CD4-positive, alpha-beta T cell treated with Interferon alpha-2 for 1 hour (primary cell): ENCODE measurements around the gene NELFCD.
A peak's percentile ranks its signal among the peaks of the same experiment; 100 is the strongest.
"Not testable (repeated sequence)": the region's sequence is repeated elsewhere in the genome, so short reads cannot be mapped to it uniquely, and the experiment has no call there.

Experiments used
- DNase-seq, 2 donors: peaks; one replicate each; pipeline ENCODE4 v3.0.0-alpha.2; 2020 to 2022

The NELFCD gene

DNA sequence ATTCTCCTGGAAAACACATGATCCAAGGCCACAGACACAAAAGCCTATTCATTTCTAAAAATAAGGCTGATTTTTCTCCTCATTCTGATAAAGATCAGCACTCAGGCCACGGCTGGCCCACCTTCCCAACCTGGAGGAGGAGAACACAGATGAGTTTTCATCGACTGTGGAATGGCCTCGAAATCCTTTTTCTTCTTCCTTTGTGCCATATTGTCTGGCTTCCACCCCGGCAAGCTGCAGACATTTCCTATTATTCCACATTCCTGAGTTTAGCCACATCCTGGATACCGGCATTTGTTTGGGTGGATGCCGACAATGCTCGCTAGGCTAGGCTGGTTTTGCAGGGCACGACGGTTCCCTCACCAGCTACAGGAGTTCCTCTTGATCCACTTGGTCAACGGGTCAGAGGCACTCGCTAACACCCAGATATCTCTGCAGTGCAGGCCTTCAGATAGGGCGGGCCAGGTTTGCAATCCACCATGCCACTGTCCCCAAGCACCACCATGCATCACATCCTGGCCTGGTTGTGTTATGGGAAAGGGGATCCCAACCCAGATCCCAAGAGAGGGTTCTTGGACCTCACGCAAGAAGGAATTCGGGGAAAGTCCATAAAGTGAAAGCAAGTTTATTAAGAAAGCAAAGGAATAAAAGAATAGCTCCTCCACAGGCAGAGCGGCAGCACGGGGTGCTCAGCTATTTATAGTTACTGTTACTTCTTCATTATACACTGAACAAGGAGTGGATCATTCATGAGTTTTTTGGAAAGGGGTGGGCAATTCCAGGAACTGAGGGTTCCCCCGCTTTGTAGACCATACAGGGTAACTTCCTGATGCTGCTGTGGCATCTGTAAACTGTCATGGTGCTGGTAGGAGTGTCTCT is 30.2 kb downstream of the NELFCD start:
- DNase-seq = peak; percentile 47

DNA sequence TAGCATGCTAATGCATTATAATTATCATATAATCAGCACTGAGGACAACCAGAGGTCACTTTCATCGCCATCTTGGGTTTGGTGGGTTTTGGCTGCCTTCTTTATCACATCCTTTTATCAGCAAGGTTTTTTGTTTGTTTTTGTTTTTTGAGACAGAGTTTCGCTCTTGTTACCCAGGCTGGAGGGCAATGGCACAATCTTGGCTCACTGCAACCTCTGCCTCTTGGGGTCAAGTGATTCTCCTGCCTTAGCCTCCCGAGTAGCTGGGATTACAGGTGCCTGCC is 30.8 kb downstream of the NELFCD start:
- not testable (repeated sequence) for DNase-seq

DNA sequence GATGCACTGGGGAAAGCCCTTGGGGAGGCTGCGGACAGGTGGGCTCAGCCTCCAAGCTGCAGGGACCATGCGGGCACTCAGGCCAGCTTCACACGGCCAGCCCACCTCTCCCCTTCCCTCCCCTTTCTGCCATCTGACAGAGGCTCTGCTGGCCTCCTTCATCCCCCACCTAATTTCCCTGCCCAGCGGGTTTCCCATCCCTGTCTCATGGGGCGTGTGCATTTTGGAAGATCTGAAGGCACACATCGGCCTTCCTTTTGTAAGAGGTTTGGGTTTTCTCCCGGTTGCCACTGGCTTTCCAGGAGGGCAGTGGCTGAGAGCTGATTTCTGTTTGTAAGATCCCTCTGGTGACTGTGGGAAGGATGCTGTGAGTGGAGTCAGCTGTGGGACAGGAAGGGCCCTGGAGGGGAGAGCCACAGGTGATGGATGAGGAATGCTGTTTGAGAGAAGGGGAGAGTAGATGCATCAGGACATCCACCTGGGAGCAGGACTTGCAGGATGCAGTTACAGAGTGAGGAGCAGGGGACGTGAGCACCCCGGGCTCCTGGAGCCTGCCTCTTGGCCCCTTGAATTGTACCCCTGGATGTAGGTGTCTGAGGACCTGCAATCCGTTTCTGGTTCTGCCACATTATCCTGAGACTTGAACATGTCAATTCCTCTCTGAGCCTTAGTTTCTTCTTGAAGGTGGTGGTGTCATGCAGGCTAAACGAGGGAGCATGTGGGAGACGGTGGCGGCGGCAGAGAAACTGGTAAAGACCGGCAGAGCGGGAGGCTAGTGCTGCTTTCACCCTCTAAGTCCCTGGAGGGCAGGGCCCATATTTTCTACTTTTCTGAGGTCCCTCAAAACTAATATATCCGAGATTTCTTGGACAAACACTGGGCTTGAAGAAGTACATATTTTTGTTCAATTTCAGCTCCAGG is 32.2 kb downstream of the NELFCD start:
- no peak for DNase-seq

DNA sequence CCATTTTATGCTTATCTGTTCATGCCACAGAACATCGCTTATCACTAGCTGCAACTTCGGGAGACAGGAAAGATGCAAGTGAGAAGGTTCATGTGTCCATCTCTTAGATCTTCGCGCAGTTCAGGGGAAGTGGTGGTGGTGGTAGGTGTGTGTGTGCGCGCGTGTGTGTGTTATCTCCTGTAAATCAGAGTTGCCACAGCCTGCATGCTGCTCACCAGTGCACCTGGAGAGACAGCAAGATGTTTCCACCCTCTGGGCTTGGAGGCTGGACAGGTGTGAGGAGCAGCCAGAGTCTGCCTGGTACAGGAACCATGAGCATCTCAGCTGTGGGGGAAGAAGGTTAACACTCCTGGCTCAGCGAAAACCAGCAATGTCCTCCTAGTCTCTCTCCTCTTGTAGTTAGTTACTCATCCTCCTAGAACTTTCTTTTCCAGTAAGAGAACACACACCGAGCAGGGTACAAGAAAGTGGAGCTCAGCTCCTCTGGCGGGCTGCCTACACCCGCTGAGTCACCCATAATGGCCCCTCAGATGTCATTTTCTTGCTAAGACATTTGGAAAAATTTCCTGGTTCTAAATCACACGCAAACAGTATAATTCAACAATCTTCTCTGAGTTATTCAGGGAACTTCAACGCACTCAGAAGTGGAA is 33.0 kb downstream of the NELFCD start:
- peak in 1 of 2 donors; percentile 38 for DNase-seq

DNA sequence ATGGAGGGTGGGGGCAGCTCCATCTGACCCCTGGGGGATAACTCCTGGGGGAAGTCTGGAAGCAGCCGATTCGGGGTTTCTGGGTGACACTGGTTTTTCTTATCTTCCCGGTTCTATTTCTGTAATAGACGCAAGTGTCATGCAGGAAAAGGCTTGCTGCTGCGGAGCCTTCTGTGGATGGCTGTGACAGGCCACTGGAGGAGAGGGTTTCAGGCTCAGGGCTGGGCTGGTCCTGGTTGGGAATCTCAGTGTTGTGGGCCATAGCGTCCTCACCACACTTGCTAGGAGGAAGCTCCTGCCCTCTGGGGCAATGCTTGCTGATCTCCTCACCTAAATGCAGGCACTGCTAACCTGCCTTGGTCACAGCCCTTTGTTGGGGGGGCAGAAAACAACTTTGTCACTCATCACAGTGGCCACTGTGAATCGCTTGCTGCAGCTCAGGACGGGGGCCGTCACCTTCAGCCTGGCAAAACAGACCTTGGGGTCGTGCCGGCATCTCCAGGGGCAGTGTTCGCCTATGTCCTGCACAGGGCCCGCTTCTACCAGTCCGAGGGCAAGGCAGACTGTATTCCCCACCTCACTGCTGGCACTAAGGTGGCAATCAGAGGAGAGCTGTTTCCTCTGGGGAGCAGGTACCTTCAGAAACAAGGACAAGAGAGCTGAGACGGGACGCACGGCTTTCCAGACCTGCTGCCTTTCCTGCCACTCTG is 33.8 kb downstream of the NELFCD start:
- DNase-seq = no peak

DNA sequence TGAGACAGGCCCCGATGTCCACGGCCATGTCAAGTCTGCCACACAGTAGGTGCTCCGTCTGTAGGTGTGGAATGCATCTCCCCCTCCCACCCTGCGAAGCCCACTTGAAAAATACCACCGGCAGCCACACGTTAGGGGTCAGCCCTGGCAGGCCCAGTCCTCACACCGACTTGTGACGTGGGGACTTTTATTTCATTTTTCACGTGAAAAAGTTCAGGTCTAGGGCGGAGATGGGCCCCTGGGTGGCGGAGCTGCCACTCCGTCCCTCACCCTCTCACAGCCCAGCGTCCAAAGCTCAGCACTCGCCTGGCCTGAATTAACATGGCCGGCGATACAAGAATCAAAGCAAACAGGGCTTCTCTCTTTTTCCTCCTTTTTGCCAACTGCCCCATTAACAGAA is 34.4 kb downstream of the NELFCD start:
- DNase-seq = no peak

DNA sequence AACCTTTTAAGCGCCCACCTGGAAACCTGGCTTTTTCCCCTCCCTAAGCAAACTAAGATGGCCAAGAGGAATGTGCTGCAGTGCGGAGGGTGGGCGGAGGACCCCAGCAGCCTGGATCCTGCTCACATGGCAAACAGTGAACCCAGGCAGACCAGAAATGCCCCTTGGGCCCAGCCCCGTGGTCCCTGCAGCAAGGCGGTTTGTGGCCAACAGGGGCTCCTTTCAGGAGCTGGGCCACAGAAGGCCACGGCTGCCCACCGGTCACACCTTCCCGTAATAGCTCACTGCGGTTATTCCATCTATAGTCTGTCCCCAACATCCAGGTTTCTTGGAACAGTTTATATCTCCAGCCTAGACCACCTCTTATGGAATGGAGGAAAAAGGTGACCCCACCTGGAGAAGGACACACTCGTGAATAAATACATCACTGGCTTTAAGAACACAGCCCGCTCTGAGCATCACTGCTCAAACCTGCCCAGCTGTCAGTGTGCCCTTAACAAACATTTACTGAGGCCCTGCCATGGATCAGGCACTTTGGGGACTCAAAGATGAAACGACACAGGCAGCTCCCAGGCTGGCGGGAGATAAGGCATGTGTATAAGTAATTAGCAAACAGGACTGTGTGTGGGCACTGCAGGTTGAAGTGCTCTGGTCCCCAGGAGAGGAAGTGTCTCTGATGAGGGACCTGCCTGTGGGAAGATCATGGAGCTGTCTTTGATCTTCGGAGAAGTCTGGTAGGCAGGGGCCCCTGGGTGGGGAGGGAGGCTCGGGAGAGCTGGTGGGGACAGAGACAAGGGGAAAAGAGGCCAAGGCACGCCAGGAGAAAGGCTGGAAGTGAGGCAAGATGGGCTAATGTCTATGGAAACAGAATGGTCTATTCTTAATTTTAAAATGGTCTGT is 35.0 kb downstream of the NELFCD start:
- DNase-seq = no peak

DNA sequence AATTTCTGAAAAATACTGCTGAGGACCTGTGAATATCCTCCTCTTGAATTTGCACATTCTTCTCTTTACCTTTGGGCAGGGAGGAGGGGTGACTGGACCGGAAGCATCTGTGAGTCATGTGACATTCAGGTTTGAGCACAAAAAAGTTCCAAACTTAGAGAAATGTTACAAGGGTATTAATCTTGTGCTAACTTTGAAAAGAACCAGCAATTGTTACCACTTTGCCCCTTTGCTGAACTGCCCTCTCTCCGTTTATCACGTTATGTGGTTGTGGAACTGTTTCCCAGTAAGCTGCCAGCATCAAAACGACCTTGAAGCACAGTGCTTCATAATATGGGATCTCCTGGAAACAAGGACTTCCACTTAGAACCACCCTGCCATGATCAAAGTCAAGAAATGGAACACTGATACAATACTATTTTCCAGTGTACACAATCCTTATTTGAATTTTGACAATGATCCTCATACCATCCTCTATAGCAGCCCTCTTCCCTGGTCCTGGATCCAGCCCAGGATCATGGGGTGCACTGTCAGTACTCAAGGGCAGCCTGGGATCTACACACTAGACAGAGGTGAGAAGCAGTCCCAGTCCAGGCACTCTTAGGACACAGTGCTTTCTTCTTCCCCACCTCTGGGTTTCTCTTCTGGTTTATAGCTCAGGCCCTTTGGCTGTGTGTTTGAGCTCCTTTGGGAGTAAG is 35.9 kb downstream of the NELFCD start:
- no peak for DNase-seq

DNA sequence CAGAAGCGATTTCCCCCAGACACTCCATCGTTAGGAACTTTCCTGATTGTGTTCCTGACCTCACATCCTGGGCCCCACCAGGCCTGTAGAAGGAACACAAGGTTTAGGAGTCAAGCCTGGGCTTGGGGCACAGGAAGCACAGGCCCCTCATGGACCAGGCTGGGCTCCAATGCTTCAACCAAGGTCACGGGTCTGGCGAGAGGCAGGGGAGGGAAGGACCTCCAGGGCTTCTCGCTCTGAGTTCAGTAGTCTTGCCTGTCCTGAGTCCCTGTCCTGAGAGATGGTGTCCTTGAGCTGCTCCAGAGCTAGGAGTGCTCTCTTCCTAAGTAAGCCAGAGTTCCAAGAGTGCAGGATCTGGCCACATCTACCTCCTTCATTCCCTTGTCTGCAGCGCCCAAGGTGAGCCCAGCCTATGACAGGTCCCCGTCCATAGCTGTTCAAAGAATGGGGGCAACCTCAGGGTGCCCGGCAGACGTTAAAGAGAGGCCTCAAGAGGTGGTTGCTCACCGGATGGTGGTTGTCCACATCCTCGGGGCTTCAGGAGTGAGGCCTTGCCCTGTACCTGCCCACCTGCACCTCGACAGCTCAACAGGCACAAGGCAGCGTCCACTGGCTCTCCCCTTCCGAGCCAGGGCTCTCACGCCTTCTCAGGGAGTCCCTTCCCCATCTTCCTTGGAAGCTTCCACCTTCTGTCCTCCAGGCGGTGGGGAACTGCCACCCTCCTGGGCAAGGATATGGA is 36.6 kb downstream of the NELFCD start:
- no peak for DNase-seq

DNA sequence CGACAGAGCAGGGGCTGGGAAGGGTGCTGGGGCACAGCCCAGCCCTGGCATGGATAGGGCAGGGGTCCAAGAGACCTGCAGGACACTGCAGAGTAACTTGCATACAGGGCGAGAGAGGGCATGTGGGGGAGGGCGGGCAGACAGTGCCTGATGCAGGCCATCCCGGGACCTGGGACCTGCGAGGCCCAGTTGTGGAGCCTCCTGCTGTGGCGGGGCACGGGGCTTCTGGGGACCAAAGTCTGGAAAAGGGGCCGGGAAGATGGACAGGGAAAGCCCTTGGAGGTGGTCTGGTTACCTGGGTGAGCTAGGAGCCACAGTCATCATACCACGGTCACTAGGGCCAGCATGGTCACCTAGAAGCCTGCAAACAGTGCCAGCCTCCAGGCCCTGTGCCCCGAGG is 37.8 kb downstream of the NELFCD start:
- DNase-seq = no peak

DNA sequence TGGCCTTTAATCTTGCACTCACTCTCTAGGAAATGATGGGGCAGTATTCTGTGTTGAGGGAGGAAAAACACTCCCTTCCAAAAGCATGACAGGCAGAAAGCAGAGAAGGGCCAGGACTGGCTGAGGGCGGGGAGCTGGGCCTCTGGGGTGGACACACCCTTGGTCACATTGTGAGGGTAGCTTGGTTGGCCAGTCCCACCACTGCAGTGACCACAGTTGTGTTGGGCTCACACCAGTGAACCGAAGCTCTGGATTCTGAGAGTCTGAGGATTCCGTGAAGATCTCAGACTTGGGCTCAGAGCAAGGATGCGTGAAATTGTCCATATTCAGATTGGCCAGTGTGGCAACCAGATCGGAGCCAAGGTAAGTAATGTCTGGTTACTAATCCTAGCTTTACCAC is 38.2 kb downstream of the NELFCD start, which contains the start of gene TUBB1:
Gene TUBB1, plus strand, starts transcription at position 213 of the 400 bp plus-strand sequence. Its CDS starts 94 bp downstream, at position 307.
- no peak for DNase-seq

DNA sequence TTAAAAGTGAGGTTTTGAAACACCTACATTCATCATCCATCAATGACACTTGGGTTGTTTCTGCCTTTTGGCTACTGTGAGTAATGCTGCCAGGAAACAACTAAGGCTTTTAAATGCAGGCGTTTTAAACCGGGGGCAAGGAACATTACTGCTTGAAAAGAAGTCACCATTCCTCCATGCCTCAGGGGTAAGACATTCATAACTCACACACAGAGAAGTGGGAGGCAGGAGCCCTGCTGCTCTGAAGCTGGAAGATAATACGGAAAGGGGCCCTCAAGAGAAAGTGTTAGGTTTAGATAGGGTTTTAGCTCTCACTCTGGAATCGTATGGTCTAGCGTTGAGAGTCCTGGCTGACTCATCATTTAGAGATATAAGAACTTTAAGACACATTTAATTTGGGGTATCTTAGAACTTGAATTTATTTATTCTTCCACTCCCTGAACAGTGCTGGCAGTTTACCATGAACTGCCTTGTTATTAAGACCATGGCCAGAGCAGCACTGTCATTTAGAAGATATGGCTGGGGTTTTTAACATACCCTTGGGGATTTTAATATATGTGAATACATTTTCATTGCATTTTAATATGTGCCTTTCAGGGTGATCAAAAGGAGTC is 40.0 kb downstream of the NELFCD start:
- DNase-seq = no peak

DNA sequence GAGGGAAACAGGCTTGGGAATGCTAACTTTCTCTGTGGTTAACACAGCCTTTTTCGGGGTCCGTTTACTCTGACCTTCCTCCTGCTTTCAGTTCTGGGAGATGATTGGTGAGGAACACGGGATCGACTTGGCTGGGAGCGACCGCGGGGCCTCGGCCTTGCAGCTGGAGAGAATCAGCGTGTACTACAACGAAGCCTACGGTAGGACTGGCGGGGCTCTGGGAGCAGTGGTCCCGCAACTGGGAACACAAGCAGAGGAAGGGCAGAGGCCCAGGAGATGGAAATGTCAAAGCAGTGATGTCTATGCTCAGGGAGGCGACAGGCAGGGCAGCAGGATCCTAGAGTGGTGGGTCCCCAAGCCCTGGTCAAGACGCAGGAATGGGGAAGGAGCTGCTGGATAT is 41.7 kb downstream of the NELFCD start:
- no peak for DNase-seq

DNA sequence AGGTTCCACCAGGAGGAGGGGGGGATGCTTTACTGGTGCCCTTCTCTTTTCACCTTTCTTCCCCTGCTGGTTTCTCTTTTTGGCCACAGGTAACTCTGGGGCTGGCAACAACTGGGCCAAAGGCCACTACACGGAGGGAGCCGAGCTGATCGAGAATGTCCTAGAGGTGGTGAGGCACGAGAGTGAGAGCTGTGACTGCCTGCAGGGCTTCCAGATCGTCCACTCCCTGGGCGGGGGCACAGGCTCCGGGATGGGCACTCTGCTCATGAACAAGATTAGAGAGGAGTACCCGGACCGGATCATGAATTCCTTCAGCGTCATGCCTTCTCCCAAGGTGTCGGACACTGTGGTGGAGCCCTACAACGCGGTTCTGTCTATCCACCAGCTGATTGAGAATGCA is 42.6 kb downstream of the NELFCD start:
- DNase-seq = no peak

DNA sequence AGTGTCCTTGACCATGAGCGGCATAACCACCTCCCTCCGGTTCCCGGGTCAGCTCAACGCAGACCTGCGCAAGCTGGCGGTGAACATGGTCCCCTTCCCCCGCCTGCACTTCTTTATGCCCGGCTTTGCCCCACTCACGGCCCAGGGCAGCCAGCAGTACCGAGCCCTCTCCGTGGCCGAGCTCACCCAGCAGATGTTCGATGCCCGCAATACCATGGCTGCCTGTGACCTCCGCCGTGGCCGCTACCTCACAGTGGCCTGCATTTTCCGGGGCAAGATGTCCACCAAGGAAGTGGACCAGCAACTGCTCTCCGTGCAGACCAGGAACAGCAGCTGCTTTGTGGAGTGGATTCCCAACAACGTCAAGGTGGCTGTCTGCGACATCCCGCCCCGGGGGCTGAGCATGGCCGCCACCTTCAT is 43.1 kb downstream of the NELFCD start:
- DNase-seq = no peak

DNA sequence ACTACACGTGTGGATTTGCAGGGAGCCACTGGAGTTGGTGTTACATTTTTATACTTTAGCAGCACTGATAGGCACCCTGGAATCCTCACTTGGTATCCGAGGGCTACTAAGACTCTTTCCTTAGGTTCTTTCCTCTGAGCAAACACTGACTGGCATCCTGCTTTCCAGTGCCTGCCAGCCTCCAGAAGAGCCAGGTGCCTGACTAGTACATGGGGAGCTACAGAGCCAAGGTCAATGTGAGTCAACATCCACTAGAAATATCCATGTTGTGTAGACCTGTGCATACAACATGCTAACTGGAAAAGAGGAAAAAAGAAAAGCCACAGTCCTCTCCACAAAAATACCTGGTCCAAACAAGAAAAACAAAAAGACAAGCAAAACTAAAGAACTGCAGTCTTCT is 44.0 kb downstream of the NELFCD start:
- no peak for DNase-seq

DNA sequence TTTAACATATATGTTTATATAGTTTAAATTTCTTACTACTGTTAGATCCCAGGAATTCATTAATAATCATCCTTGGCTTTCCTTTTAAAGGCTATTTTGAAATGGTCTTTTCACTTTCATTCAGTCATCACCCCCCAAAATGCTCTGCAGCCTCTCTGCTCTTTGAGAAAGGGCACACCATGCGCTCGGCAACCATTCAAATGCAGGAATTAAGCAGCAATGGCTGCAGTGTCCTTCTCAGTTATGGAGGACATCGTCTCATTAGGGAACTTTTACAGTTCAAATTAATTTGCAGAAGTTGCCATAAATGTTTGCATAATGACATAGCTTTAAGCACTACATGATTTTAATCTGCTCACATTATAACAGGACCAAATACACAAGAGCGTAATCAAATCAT is 44.5 kb downstream of the NELFCD start:
- DNase-seq = no peak

DNA sequence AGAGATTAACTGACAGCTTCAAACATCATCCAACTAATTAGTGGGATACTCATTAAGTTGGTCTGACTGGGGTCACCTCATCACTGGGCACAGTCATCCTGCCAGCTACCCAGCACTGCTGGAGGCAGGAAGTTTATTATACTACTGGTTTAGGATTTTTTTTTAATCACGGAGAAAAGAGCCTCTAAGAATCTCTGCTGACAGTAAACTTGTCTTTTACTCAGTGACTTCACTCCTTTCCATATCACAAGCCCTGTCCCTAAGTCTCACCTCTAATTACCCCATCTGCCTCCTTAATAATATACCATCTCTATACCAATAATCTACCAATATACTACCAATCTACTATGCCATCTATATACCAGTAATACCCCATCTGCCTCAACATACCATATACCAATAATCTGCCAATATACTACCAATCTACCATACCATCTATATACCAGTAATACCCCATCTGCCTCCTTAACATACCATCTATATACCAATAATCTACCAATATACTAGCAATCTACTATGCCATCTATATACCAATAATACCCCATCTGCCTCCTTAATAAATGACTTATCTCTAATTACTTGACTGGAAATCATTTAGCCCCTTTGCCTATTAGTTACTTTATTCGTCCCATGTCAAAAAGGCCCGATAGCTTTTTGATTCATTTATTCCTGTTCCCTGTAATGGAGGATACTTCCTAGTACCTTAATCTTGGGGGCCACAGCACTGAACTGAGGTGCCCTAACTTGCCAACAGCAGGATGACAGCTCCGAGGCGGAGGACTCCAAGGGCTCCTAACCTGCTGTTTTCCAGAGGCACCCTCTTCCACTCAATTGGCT is 46.1 kb downstream of the NELFCD start:
- DNase-seq = no peak
